GM23248 (cell line): Measurements from ENCODE around the gene COG5. TPM values are rescaled to one million over a fixed set of nuclear protein-coding genes. Genes with fewer than 3 reads are reported as not detected.

Experiments used
- DNase-seq: peaks from one replicate; pipeline ENCODE4 v3.0.0-alpha.2; 2015
- H2AFZ ChIP-seq: fragments of 200-600 bp; sonication (generic); 2 replicates; pipeline ENCODE4 v1.6.1; 2016; ENCODE audit warnings: antibody characterized with exemption
- H3F3A ChIP-seq: fragments of 200-600 bp; sonication (generic); 2 replicates; pipeline ENCODE4 v1.6.1; 2016; ENCODE audit warnings: mild to moderate bottlenecking, antibody characterized with exemption, mixed run types; ENCODE audit not compliant: insufficient read depth
- H3K27ac ChIP-seq: fragments of 200-600 bp; sonication (generic); 2 replicates; pipeline ENCODE4 v1.5.1; 2016; ENCODE audit warnings: mild to moderate bottlenecking
- H3K27me3 ChIP-seq: fragments of 200-600 bp; sonication (generic); replicated peaks from 2 replicates; pipeline ENCODE4 v1.6.1; 2016; ENCODE audit warnings: mild to moderate bottlenecking; ENCODE audit not compliant: insufficient read depth
- H3K36me3 ChIP-seq: fragments of 200-600 bp; sonication (generic); 2 replicates; pipeline ENCODE4 v1.6.1; 2016; ENCODE audit warnings: low read depth, mild to moderate bottlenecking
- H3K4me1 ChIP-seq: fragments of 200-600 bp; sonication (generic); 2 replicates; pipeline ENCODE4 v1.6.1; 2016; ENCODE audit warnings: mild to moderate bottlenecking; ENCODE audit not compliant: insufficient read depth
- H3K4me2 ChIP-seq: fragments of 200-600 bp; sonication (generic); one replicate; pipeline ENCODE4 v1.6.1; 2016; ENCODE audit warnings: mild to moderate bottlenecking; ENCODE audit not compliant: unreplicated experiment
- H3K4me3 ChIP-seq: fragments of 200-600 bp; sonication (generic); 2 replicates; pipeline ENCODE4 v1.5.1; 2016; ENCODE audit warnings: mild to moderate bottlenecking
- H3K79me2 ChIP-seq: fragments of 200-600 bp; sonication (generic); 2 replicates; pipeline ENCODE4 v1.6.1; 2016; ENCODE audit warnings: mild to moderate bottlenecking; ENCODE audit not compliant: insufficient read depth
- H3K9ac ChIP-seq: fragments of 200-600 bp; sonication (generic); 2 replicates; pipeline ENCODE4 v1.6.1; 2016; ENCODE audit warnings: mild to moderate bottlenecking
- H3K9me2 ChIP-seq: fragments of 200-600 bp; sonication (generic); 2 replicates; pipeline ENCODE4 v1.6.1; 2016; ENCODE audit warnings: mixed run types, mild to moderate bottlenecking, moderate library complexity; ENCODE audit not compliant: insufficient read depth
- H3K9me3 ChIP-seq: fragments of 200-600 bp; sonication (generic); one replicate; pipeline ENCODE4 v1.6.1; 2017; ENCODE audit warnings: low read depth
- H4K20me1 ChIP-seq: fragments of 200-600 bp; sonication (generic); 2 replicates; pipeline ENCODE4 v1.6.0; 2016; ENCODE audit not compliant: insufficient read depth
- EZH2 ChIP-seq: fragments of 200-600 bp; sonication (generic); IDR thresholded peaks from 2 replicates; pipeline ENCODE4 v1.6.1; 2018; ENCODE audit warnings: antibody characterized with exemption, mild to moderate bottlenecking; ENCODE audit not compliant: insufficient read depth, poor library complexity, severe bottlenecking
- EZH2phosphoT487 ChIP-seq: fragments of 200-600 bp; sonication (generic); IDR thresholded peaks from 2 replicates; pipeline ENCODE4 v1.6.1; 2018; ENCODE audit warnings: antibody characterized with exemption, moderate library complexity, mild to moderate bottlenecking, low read depth; ENCODE audit not compliant: insufficient read depth
- WGBS, 2 experiments: methylation state at CpG; one replicate each; pipeline ENCODE4 v1.1.6; 2015 to 2017; ENCODE audit warnings: low lambda C conversion rate in 2 of 2, low coverage in 1 of 2; ENCODE audit errors: missing lambda C conversion rate in 2 of 2; 5-methylcytosine and 5-hydroxymethylcytosine counted together
- in situ Hi-C: fragments of 300-500 bp; cut with MboI; formaldehyde crosslinking; loops from 2 replicates; pipeline ENCODE4 v1.15.0; 2020
- polyA plus RNA-seq: library from polyadenylated mRNA; unstranded; fragments of >200 nt; fragmentation: Nextera tagmentation; extraction: Ambion mirVana; gene quantifications from 2 replicates; pipeline ENCODE4 v1.2.1, GENCODE V29; 2016
- total RNA-seq: library from RNA; depleted of rRNA; stranded (reverse); fragments of >200 nt; shearing (Covaris generic); gene quantifications from 2 replicates; pipeline ENCODE4 v1.2.3, GENCODE V29; 2014

Gene COG5
- total and polyA plus RNA-seq, 2 experiments from 2014 or later: 20.7 to 26.0 TPM

- Histone ChIP-seq H3K4me3 (no peak overlapping the region), H3K36me3 (peaks cover under 1% of the 10 kb centered on the region; the same call in 1 of the 2 replicates), H3K9me2 (no peaks in the 10 kb centered on the region), H3K27ac (no peak overlapping the region), H2AFZ (no peak overlapping the region), H3K4me2 (no peak overlapping the region), H3K9me3 (no peaks in the 10 kb centered on the region), H3K4me1 (no peaks in the 10 kb centered on the region; the same call in 1 of the 2 replicates), H3F3A (no peaks in the 10 kb centered on the region), H3K27me3 (no peaks in the 10 kb centered on the region), H4K20me1 (no peaks in the 10 kb centered on the region), H3K79me2 (peaks cover 35% of the 10 kb centered on the region), H3K9ac (no peak overlapping the region)
- in situ Hi-C loops: no loop called here
- TF ChIP-seq EZH2 (no peak), EZH2phosphoT487 (no peak)
- DNase-seq: peak; percentile 31
- WGBS, 2 experiments: 76 to 82% methylated on average over 4 of the region's 4 CpGs
These were observed 64.0 kb downstream of the COG5 start for GRCh38 chr7:107499731-107500130.

GRCh38 chr7:107495516-107495915, 68.2 kb downstream of the COG5 start:
- Histone ChIP-seq H3K9me3 (no peaks in the 10 kb centered on the region), H4K20me1 (no peaks in the 10 kb centered on the region), H3K36me3 (no peaks in the 10 kb centered on the region), H3K4me3 (no peak overlapping the region), H3K9ac (no peak overlapping the region), H3K9me2 (no peaks in the 10 kb centered on the region), H3K79me2 (peaks cover 57% of the 10 kb centered on the region), H3F3A (no peaks in the 10 kb centered on the region), H3K4me1 (peaks cover 7% of the 10 kb centered on the region), H2AFZ (no peak overlapping the region), H3K27me3 (no peaks in the 10 kb centered on the region), H3K4me2 (no peak overlapping the region), H3K27ac (no peak overlapping the region)
- in situ Hi-C loops: no loop called here
- DNase-seq: no peak
- TF ChIP-seq EZH2: no peak

- Histone ChIP-seq H4K20me1 (0 out of 2 replicates have a peak, but pooled peaks cover 5% of the 10 kb centered on the region), H3K4me2 (no peak overlapping the region), H3K4me3 (no peak overlapping the region), H3K36me3 (no peaks in the 10 kb centered on the region), H3K79me2 (peaks cover 61% of the 10 kb centered on the region), H3K4me1 (peaks cover 7% of the 10 kb centered on the region), H3F3A (no peaks in the 10 kb centered on the region), H3K9ac (no peak overlapping the region), H2AFZ (no peak overlapping the region), H3K27ac (no peak overlapping the region), H3K27me3 (no peaks in the 10 kb centered on the region), H3K9me3 (no peaks in the 10 kb centered on the region), H3K9me2 (no peaks in the 10 kb centered on the region)
- in situ Hi-C loops: no loop called here
- WGBS, 2 experiments: 97 to 98% methylated on average over 6 of the region's 6 CpGs
- TF ChIP-seq EZH2phosphoT487: no peak
- no peak for TF ChIP-seq EZH2
- DNase-seq: no peak
These were observed 68.8 kb downstream of the COG5 start for GRCh38 chr7:107494884-107495283.

GRCh38 chr7:107494315-107494751, 69.4 kb downstream of the COG5 start:
- no peak for DNase-seq
- no peak overlapping the region for H3K27ac ChIP-seq
- in situ Hi-C loops: no loop called here
- H3K79me2 ChIP-seq: peaks cover 61% of the 10 kb centered on the region
- no peaks in the 10 kb centered on the region for H3K36me3 ChIP-seq
- no peak overlapping the region for H3K9ac ChIP-seq
- WGBS, 2 experiments: 95 to 96% methylated on average over 3 of the region's 3 CpGs
- TF ChIP-seq EZH2phosphoT487 (no peak), EZH2 (no peak)
- H3K27me3 ChIP-seq: no peaks in the 10 kb centered on the region
- no peaks in the 10 kb centered on the region for H3K9me3 ChIP-seq
- no peaks in the 10 kb centered on the region for H3F3A ChIP-seq
- H3K4me3 ChIP-seq: no peak overlapping the region
- H4K20me1 ChIP-seq: 0 out of 2 replicates have a peak, but pooled peaks cover 5% of the 10 kb centered on the region
- peaks cover 7% of the 10 kb centered on the region for H3K4me1 ChIP-seq
- no peak overlapping the region for H2AFZ ChIP-seq
- no peaks in the 10 kb centered on the region for H3K9me2 ChIP-seq
- H3K4me2 ChIP-seq: no peak overlapping the region

GRCh38 chr7:107492875-107493274, 70.8 kb downstream of the COG5 start:
- no peak overlapping the region for H3K9ac ChIP-seq

More at GRCh38 chr7:107492875-107493274, 70.8 kb downstream of the COG5 start:
- no peaks in the 10 kb centered on the region for H3F3A ChIP-seq
- in situ Hi-C loops: no loop called here
- DNase-seq: no peak
- no peak for TF ChIP-seq EZH2phosphoT487
- TF ChIP-seq EZH2: no peak
- H3K4me1 ChIP-seq: peaks cover 7% of the 10 kb centered on the region
- no peaks in the 10 kb centered on the region for H3K9me2 ChIP-seq
- H3K79me2 ChIP-seq: peaks cover 55% of the 10 kb centered on the region
- H4K20me1 ChIP-seq: 0 out of 2 replicates have a peak, but pooled peaks cover 5% of the 10 kb centered on the region
- H3K27ac ChIP-seq: no peak overlapping the region
- no peak overlapping the region for H3K4me3 ChIP-seq
- H2AFZ ChIP-seq: no peak overlapping the region
- H3K36me3 ChIP-seq: no peaks in the 10 kb centered on the region
- no peak overlapping the region for H3K4me2 ChIP-seq
- no peaks in the 10 kb centered on the region for H3K27me3 ChIP-seq
- WGBS, 2 experiments: 96 to 100% methylated on average over 2 of the region's 2 CpGs
- H3K9me3 ChIP-seq: no peaks in the 10 kb centered on the region
